Panc1 (cell line): Measurements from ENCODE around the gene ELOVL2. TPM values are rescaled to one million over a fixed set of nuclear protein-coding genes. Genes with fewer than 3 reads are reported as not detected.

Source experiments
- ATAC-seq: fragments of 200-7000 bp; cut with Tn5 transposase; 2 replicates; pipeline ENCODE4 v1.9.1; 2020; ENCODE audit warnings: mild to moderate bottlenecking, moderate library complexity
- BruUV-seq: library from RNA; stranded (reverse); fragments of 400-500 nt; replicated peaks from 2 replicates; lab custom pipeline; 2021; lab: Mats Ljungman, UMichigan
- CTCF ChIA-PET: fragments of 300-600 bp; sonication (Branson Sonifier 250); formaldehyde crosslinking; loops from one replicate; lab custom pipeline; 2022; ENCODE audit warnings: antibody characterized with exemption; lab: Charles Lee
- POLR2A ChIA-PET: fragments of 300-600 bp; sonication (Branson Sonifier 250); formaldehyde crosslinking; loops from one replicate; lab custom pipeline; 2022; ENCODE audit warnings: antibody characterized with exemption; lab: Charles Lee
- DNase-seq: peaks from one replicate; pipeline ENCODE4 v3.0.0-alpha.2; 2010; ENCODE audit warnings: low read depth, low spot score
- H3K27ac ChIP-seq: 2 replicates; pipeline ENCODE4 v1.5.1; 2011; ENCODE audit warnings: mild to moderate bottlenecking, low read length, inconsistent platforms
- H3K27me3 ChIP-seq: fragments of 200-500 bp; sonication (Bioruptor generic); 2 replicates; pipeline ENCODE4 v1.6.0; 2014; ENCODE audit warnings: low read length, inconsistent platforms; ENCODE audit not compliant: control insufficient read depth, insufficient read depth
- H3K36me3 ChIP-seq: fragments of 200-500 bp; sonication (Bioruptor generic); 2 replicates; pipeline ENCODE4 v1.5.1; 2014; ENCODE audit warnings: inconsistent platforms, mild to moderate bottlenecking, low read length, moderate library complexity; ENCODE audit not compliant: control insufficient read depth, insufficient read depth
- H3K4me1 ChIP-seq: 2 replicates; pipeline ENCODE4 v1.5.1; 2011; ENCODE audit warnings: inconsistent platforms, mild to moderate bottlenecking, low read length, moderate library complexity; ENCODE audit not compliant: control insufficient read depth, insufficient read depth
- H3K4me3 ChIP-seq, 2 experiments: 2 replicates each; pipeline ENCODE4 v1.5.1; 2011 to 2012; ENCODE audit warnings: low read depth in 2 of 2, low read length in 2 of 2, mild to moderate bottlenecking in 2 of 2, inconsistent platforms in 1 of 2, moderate library complexity in 1 of 2
- H3K9me3 ChIP-seq: fragments of 200-500 bp; sonication (Bioruptor generic); 2 replicates; pipeline ENCODE4 v1.5.1; 2014; ENCODE audit warnings: low read depth, mild to moderate bottlenecking, inconsistent platforms, low read length, moderate library complexity; ENCODE audit not compliant: control insufficient read depth, insufficient read depth
- CTCF ChIP-seq: fragments of 450-650 bp; IDR thresholded peaks from 2 replicates; pipeline ENCODE4 v1.5.1; 2017; ENCODE audit warnings: mild to moderate bottlenecking
- POLR2AphosphoS5 ChIP-seq: IDR thresholded peaks from 2 replicates; pipeline ENCODE4 v1.6.1; 2012; ENCODE audit warnings: mild to moderate bottlenecking, low read depth, low read length, moderate library complexity
- REST ChIP-seq, 2 experiments: IDR thresholded peaks; 2 replicates each; pipeline ENCODE4 v1.6.1; 2011 to 2012; ENCODE audit warnings: low read depth in 2 of 2, control low read depth in 1 of 2, low read length in 1 of 2, mild to moderate bottlenecking in 1 of 2, moderate library complexity in 1 of 2; ENCODE audit not compliant: insufficient read depth in 1 of 2
- SIN3A ChIP-seq: IDR thresholded peaks from 2 replicates; pipeline ENCODE4 v1.6.1; 2012; ENCODE audit warnings: low read depth, mild to moderate bottlenecking, low read length, moderate library complexity, borderline replicate concordance; ENCODE audit not compliant: insufficient read depth
- TCF7L2 ChIP-seq: IDR thresholded peaks from 2 replicates; pipeline ENCODE4 v1.6.1; 2011; ENCODE audit warnings: mild to moderate bottlenecking, low read depth, low read length, inconsistent platforms
- in situ Hi-C: cut with HindIII; loops from 2 replicates; pipeline ENCODE4 v1.10.0; 2016; ENCODE audit warnings: low sequenced_read_pairs, low pct_unique_long_range_greater_than_20kb
- intact Hi-C: fragments of 100-400 bp; cut with micrococcal nuclease; formaldehyde crosslinking; loops from one replicate; pipeline ENCODE4 v1.10.0; 2022; ENCODE audit not compliant: unreplicated experiment
- total RNA-seq: library from RNA; stranded (reverse); gene quantifications from one replicate; pipeline ENCODE4 v1.2.1, GENCODE V29; 2021; ENCODE audit not compliant: unreplicated experiment

The ELOVL2 gene
- total RNA-seq, 1 experiment from 2014 or later, result 27.8 TPM

- CTCF ChIA-PET, result no interaction called here
- in situ Hi-C loops, result no loop called here
- no peak for TF ChIP-seq SIN3A
- no peak for TF ChIP-seq CTCF
- TF ChIP-seq REST (IDR thresholded peaks at IDR 0.05; ENCODE audit: insufficient read depth in 1 of 2, low read depth in 2 of 2, low read length in 1 of 2), result no peak
- TF ChIP-seq TCF7L2, result no peak
- TF ChIP-seq POLR2AphosphoS5, result no peak
Observed at GRCh38 chr6:11056871-11057270, 12.8 kb upstream of the ELOVL2 start.

GRCh38 chr6:11055127-11055627, 11.1 kb upstream of the ELOVL2 start:
- POLR2A ChIA-PET, result no interaction called here
- CTCF ChIA-PET, result no interaction called here
- intact Hi-C loops, result no loop called here
- in situ Hi-C loops, result no loop called here
- DNase-seq, result no peak
- no peak overlapping the region for H3K27ac ChIP-seq
- H3K4me3 ChIP-seq, result no peak overlapping the region
- BruUV-seq, result no TSS peak
- no peaks in the 10 kb centered on the region for H3K9me3 ChIP-seq
- H3K4me1 ChIP-seq, result no peaks in the 10 kb centered on the region
- TF ChIP-seq TCF7L2 (no peak), SIN3A (no peak), CTCF (no peak)
- no peaks in the 10 kb centered on the region for H3K36me3 ChIP-seq
- ATAC-seq, result no peak
- H3K27me3 ChIP-seq, result no peaks in the 10 kb centered on the region

More at GRCh38 chr6:11056871-11057270, 12.8 kb upstream of the ELOVL2 start:
- no peak for ATAC-seq
- no peak overlapping the region for H3K27ac ChIP-seq
- DNase-seq, result no peak
- no peaks in the 10 kb centered on the region for H3K9me3 ChIP-seq
- no peak overlapping the region for H3K4me3 ChIP-seq
- BruUV-seq, result no TSS peak
- POLR2A ChIA-PET, result interaction anchor here (0.6 kb wide), 2 partner anchors 33 to 63 kb away, joined by 3 to 9 read pairs; no protein-coding TSS in a partner anchor
- no peaks in the 10 kb centered on the region for H3K4me1 ChIP-seq
- H3K27me3 ChIP-seq, result no peaks in the 10 kb centered on the region
- intact Hi-C loops, result no loop called here
- H3K36me3 ChIP-seq, result no peaks in the 10 kb centered on the region
